ENCODE measurements around the gene C16orf82.

DNA sequence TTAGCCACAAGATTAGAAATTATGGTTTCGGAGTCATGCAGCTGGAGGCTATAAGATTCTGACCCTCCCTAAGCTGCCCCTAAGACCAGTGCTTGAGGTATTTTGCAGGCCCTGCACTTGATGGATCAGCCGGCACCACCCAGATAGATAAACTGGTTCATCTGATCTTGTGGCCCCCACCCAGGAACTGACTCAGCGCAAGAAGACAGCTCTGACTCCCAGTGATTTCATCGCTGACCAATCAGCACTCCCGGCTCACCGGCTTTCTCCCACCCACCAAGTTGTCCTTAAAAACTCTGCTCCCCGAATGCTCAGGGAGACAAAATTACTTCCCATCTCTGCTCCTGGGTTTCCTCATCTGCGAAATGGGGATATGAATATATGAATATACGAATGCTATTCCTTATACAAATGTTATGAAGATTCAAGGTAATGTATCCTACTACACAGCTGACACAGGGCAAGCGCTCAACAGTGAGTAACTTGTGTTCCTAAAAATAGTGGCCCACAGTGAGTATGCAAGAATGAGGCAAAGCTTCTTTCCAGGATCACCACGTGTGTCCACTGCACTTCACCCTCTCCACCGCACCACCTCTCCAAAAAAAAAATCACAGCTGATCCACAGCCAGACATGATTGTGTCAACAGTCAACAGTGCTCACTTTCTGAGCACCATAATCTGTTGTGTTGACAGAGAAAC is 33.3 kb upstream of the C16orf82 start:
- TF ChIP-seq, protein P1, sequence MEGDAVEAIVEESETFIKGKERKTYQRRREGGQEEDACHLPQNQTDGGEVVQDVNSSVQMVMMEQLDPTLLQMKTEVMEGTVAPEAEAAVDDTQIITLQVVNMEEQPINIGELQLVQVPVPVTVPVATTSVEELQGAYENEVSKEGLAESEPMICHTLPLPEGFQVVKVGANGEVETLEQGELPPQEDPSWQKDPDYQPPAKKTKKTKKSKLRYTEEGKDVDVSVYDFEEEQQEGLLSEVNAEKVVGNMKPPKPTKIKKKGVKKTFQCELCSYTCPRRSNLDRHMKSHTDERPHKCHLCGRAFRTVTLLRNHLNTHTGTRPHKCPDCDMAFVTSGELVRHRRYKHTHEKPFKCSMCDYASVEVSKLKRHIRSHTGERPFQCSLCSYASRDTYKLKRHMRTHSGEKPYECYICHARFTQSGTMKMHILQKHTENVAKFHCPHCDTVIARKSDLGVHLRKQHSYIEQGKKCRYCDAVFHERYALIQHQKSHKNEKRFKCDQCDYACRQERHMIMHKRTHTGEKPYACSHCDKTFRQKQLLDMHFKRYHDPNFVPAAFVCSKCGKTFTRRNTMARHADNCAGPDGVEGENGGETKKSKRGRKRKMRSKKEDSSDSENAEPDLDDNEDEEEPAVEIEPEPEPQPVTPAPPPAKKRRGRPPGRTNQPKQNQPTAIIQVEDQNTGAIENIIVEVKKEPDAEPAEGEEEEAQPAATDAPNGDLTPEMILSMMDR (IDR thresholded peaks at IDR 0.05; ENCODE audit: low read depth, low read length, poor library complexity, severe bottlenecking): no peak
- TF ChIP-seq EZH2phosphoT487 (IDR thresholded peaks at IDR 0.05; ENCODE audit: borderline replicate concordance, low read length): no peak

All from DOHH2 (cell line).